ENCODE measurements around the gene KRT76. TPM values are rescaled to one million over a fixed set of nuclear protein-coding genes. Genes with fewer than 3 reads are reported as not detected.

The KRT76 gene
- total and polyA plus RNA-seq, 10 of the 15 experiments (the other 5 are each of a cell fraction or from before 2014, with no cell fraction given): not detected

- TF ChIP-seq KAT2A (conservative IDR thresholded peaks at IDR 0.05; ENCODE audit: control insufficient read depth, low read depth, low read length) (no peak), ZSCAN29 (IDR thresholded peaks at IDR 0.05) (no peak), RELB (IDR thresholded peaks at IDR 0.05; ENCODE audit: low read depth) (no peak)
Measured at GRCh38 chr12:52759695-52760094, 17.4 kb downstream of the KRT76 start (continued).

GRCh38 chr12:52759218-52759617, 17.9 kb downstream of the KRT76 start:
- TF ChIP-seq CBFB (IDR thresholded peaks at IDR 0.05; ENCODE audit: low read depth) (no peak), RELA (IDR thresholded peaks at IDR 0.05; ENCODE audit: borderline replicate concordance, partially characterized antibody) (no peak), JUND (IDR thresholded peaks at IDR 0.05; ENCODE audit: low read depth, low read length) (no peak), ZBTB40 (IDR thresholded peaks at IDR 0.05; ENCODE audit: borderline replicate concordance) (no peak), IRF4 (IDR thresholded peaks at IDR 0.05; ENCODE audit: low read depth, low read length) (no peak), SP1 (IDR thresholded peaks at IDR 0.05; ENCODE audit: low read depth, low read length) (no peak), KAT2A (conservative IDR thresholded peaks at IDR 0.05; ENCODE audit: control insufficient read depth, low read depth, low read length) (no peak), ZNF274 (IDR thresholded peaks at IDR 0.05; ENCODE audit: insufficient read depth, insufficient read length) (no peak), RAD21 (IDR thresholded peaks at IDR 0.05; ENCODE audit: insufficient read depth, low read depth, low read length) (no peak), ZNF24 (IDR thresholded peaks at IDR 0.05) (no peak), MEF2B (IDR thresholded peaks at IDR 0.05; ENCODE audit: partially characterized antibody, poor library complexity, severe bottlenecking) (no peak), SMAD1 (IDR thresholded peaks at IDR 0.05; ENCODE audit: low read depth, partially characterized antibody) (no peak), HCFC1 (IDR thresholded peaks at IDR 0.05; ENCODE audit: low read length) (no peak), BHLHE40 (IDR thresholded peaks at IDR 0.05; ENCODE audit: borderline replicate concordance in 1 of 2, low read depth in 2 of 2, low read length in 1 of 2) (no peak), TCF3 (IDR thresholded peaks at IDR 0.05; ENCODE audit: borderline replicate concordance, insufficient read depth, low read depth, low read length) (no peak), MTA2 (IDR thresholded peaks at IDR 0.05; ENCODE audit: low read depth) (no peak), CHD1 (IDR thresholded peaks at IDR 0.05; ENCODE audit: low read depth, low read length) (no peak), SUZ12 (IDR thresholded peaks at IDR 0.05; ENCODE audit: unreplicated experiment) (no peak)
- no peak overlapping the region for H2AFZ ChIP-seq (ENCODE audit: control insufficient read depth, low read depth, low read length)
- H3K27me3 ChIP-seq (replicated peaks in 1 of 2; ENCODE audit: control insufficient read depth in 2 of 2, insufficient read depth in 2 of 2, low read length in 1 of 2): no peaks in the 10 kb centered on the region; a peak in 2 of 4 replicates
- H3K27ac ChIP-seq (ENCODE audit: control insufficient read depth, insufficient read depth): no peak overlapping the region
- ChIA-PET CTCF (no interaction called here), RAD21 (ENCODE audit: unreplicated experiment) (no interaction called here), SMC1A (ENCODE audit: uncharacterized antibody, unreplicated experiment) (interaction anchor here (1.1 kb wide), 1 partner anchor 80 kb away, joined by 3 read pairs; no protein-coding TSS in a partner anchor), POLR2A (no interaction called here)
- WGBS (ENCODE audit: insufficient coverage, insufficient replicate concordance, low lambda C conversion rate, missing lambda C conversion rate): 0% methylated on average over 2 of the region's 2 CpGs
- H3K4me3 ChIP-seq: no peak overlapping the region
- no peaks in the 10 kb centered on the region for H3K79me2 ChIP-seq (ENCODE audit: control insufficient read depth, insufficient read depth, low read length)
- no peak overlapping the region for H3K4me2 ChIP-seq (ENCODE audit: control insufficient read depth, insufficient read depth)
- no peak for FAIRE-seq
- H4K20me1 ChIP-seq (ENCODE audit: control insufficient read depth, insufficient read depth): no peaks in the 10 kb centered on the region
- intact Hi-C loops (cut with micrococcal nuclease; ENCODE audit: unreplicated experiment): no loop called here
- H3K4me1 ChIP-seq (ENCODE audit: control insufficient read depth, insufficient read depth, low read length): no peaks in the 10 kb centered on the region
- no peak for DNase-seq (ENCODE audit: low read depth, low spot score)
- H3K36me3 ChIP-seq (ENCODE audit: control insufficient read depth in 2 of 2, insufficient read depth in 2 of 2, low read length in 1 of 2): no peaks in the 10 kb centered on the region
- no peaks in the 10 kb centered on the region; the same call in 2 of the 3 replicates for H3K9me3 ChIP-seq (replicated peaks; ENCODE audit: control insufficient read depth, insufficient read depth, low read length)
- no peak overlapping the region for H3K9ac ChIP-seq (ENCODE audit: control insufficient read depth, insufficient read depth, low read length)
- ATAC-seq: no peak
- no TSS peak for BruUV-seq (replicated peaks)
- in situ Hi-C loops (cut with MboI): no loop called here

Measured in GM12878 (cell line).